Keratinocyte (primary cell): ENCODE results near the gene RPS6KL1. TPM values are rescaled to one million over a fixed set of nuclear protein-coding genes. Genes with fewer than 3 reads are reported as not detected.

Source experiments
- DNase-seq: peaks from one replicate; pipeline ENCODE4 v3.0.0-alpha.2; 2011; ENCODE audit warnings: low read depth, missing footprints, low spot score
- FAIRE-seq: peaks from 2 replicates; lab custom pipeline; 2011; peaks lifted over from hg19 to GRCh38; lab: Jason Lieb, UNC
- H2AFZ ChIP-seq: 2 replicates; pipeline ENCODE4 v1.6.0; 2012; ENCODE audit warnings: low read length, control low read depth, inconsistent platforms; ENCODE audit not compliant: control insufficient read depth
- H3K27ac ChIP-seq: 2 replicates; pipeline ENCODE4 v1.5.1; 2011; ENCODE audit warnings: low read length; ENCODE audit not compliant: control insufficient read depth, insufficient read depth
- H3K27me3 ChIP-seq: 3 replicates; pipeline ENCODE4 v1.6.0; 2011; ENCODE audit warnings: low read length; ENCODE audit not compliant: control insufficient read depth, insufficient read depth; ENCODE audit errors: extremely low read depth
- H3K36me3 ChIP-seq, 2 experiments: 2 replicates in 1 of 2; 3 replicates in 1 of 2; pipeline ENCODE4 v1.5.1; 2011; ENCODE audit warnings: low read length in 2 of 2, mild to moderate bottlenecking in 1 of 2; ENCODE audit not compliant: control insufficient read depth in 2 of 2, insufficient read depth in 2 of 2; ENCODE audit errors: extremely low read depth in 1 of 2
- H3K4me1 ChIP-seq: 3 replicates; pipeline ENCODE4 v1.5.1; 2011; ENCODE audit warnings: low read length; ENCODE audit not compliant: control insufficient read depth, insufficient read depth; ENCODE audit errors: extremely low read depth
- H3K4me2 ChIP-seq: 3 replicates; pipeline ENCODE4 v1.6.0; 2011; ENCODE audit warnings: low read depth, low read length; ENCODE audit not compliant: control insufficient read depth, insufficient read depth; ENCODE audit errors: extremely low read depth
- H3K4me3 ChIP-seq, 3 experiments: fragments of 200-600 bp in 1 of 3; sonication (generic) in 1 of 3; 2 replicates in 2 of 3; 3 replicates in 1 of 3; pipeline ENCODE4 v1.5.1; 2011 to 2016; ENCODE audit warnings: low read length in 3 of 3, mild to moderate bottlenecking in 3 of 3, control low read depth in 2 of 3, inconsistent platforms in 1 of 3, low read depth in 1 of 3, mixed read lengths in 1 of 3, mixed run types in 1 of 3, moderate library complexity in 1 of 3; ENCODE audit not compliant: control insufficient read depth in 2 of 3, insufficient read depth in 2 of 3; ENCODE audit errors: extremely low read depth in 1 of 3
- H3K79me2 ChIP-seq: 2 replicates; pipeline ENCODE4 v1.6.0; 2012; ENCODE audit warnings: low read length; ENCODE audit not compliant: control insufficient read depth, insufficient read depth
- H3K9ac ChIP-seq: 3 replicates; pipeline ENCODE4 v1.6.0; 2011; ENCODE audit warnings: low read length; ENCODE audit not compliant: control insufficient read depth, insufficient read depth; ENCODE audit errors: extremely low read depth
- H3K9me1 ChIP-seq: 3 replicates; pipeline ENCODE4 v1.6.0; 2011; ENCODE audit warnings: low read length; ENCODE audit not compliant: control insufficient read depth, insufficient read depth; ENCODE audit errors: extremely low read depth
- H3K9me3 ChIP-seq: 2 replicates; pipeline ENCODE4 v1.5.1; 2012; ENCODE audit warnings: low read depth, low read length; ENCODE audit not compliant: control insufficient read depth
- H4K20me1 ChIP-seq: 3 replicates; pipeline ENCODE4 v1.6.0; 2011; ENCODE audit warnings: low read length; ENCODE audit not compliant: control insufficient read depth, insufficient read depth; ENCODE audit errors: extremely low read depth
- CTCF ChIP-seq, 3 experiments: IDR thresholded peaks in 1 of 3; conservative IDR thresholded peaks in 1 of 3; optimal IDR thresholded peaks in 1 of 3; 2 replicates in 2 of 3; 3 replicates in 1 of 3; pipeline versions ENCODE3 to v1.5.1; 2011; ENCODE audit warnings: low read length in 3 of 3, mild to moderate bottlenecking in 3 of 3, moderate library complexity in 2 of 3, control low read depth in 1 of 3, inconsistent platforms in 1 of 3; ENCODE audit not compliant: insufficient read depth in 2 of 3; ENCODE audit errors: extremely low read depth in 1 of 3
- EZH2 ChIP-seq: IDR thresholded peaks from one replicate; pipeline ENCODE4 v1.6.1; 2012; ENCODE audit warnings: inconsistent platforms, mild to moderate bottlenecking, low read length, moderate library complexity
- dilution Hi-C: fragments of 300-500 bp; cut with MboI; formaldehyde crosslinking; loops from one replicate; pipeline ENCODE4 v1.7.0; 2020; ENCODE audit warnings: low sequenced_read_pairs; ENCODE audit not compliant: extremely low pct_ligation_motif_present
- polyA plus RNA-seq, 5 experiments: library from polyadenylated mRNA; depleted of rRNA in 3 of 5; stranded (reverse) in 3 of 5; stranded (forward) in 1 of 5; unstranded in 1 of 5; fragments of >200 nt; gene quantifications; 1 replicate in 1 of 5; 2 replicates in 3 of 5; 3 replicates in 1 of 5; pipeline versions ENCODE4 v1.2.1 to v1.2.3, GENCODE V29; 2011 to 2012; ENCODE audit warnings: missing spikeins in 2 of 5, low read depth in 1 of 5, low replicate concordance in 1 of 5

The RPS6KL1 gene
- polyA plus RNA-seq, 1 donor (not counting 4 experiments of a cell fraction or from before 2014, with no cell fraction given): 0.69 TPM

- no peak for FAIRE-seq
Observed at GRCh38 chr14:74888164-74889158, 34.6 kb downstream of the RPS6KL1 start.

GRCh38 chr14:74886001-74886400, 37.1 kb downstream of the RPS6KL1 start:
- Histone ChIP-seq H3K27me3 (no peaks in the 10 kb centered on the region), H3K9me1 (peaks cover 5% of the 10 kb centered on the region), H3K27ac (no peak overlapping the region), H2AFZ (no peak overlapping the region), H3K4me2 (no peak overlapping the region), H4K20me1 (peaks cover 28% of the 10 kb centered on the region), H3K79me2 (peaks cover 67% of the 10 kb centered on the region), H3K4me3 (no peak overlapping the region), H3K36me3 (peaks cover 12 to 40% of the 10 kb centered on the region in 2 experiments), H3K9ac (no peak overlapping the region), H3K9me3 (no peaks in the 10 kb centered on the region), H3K4me1 (peaks cover 57% of the 10 kb centered on the region)
- FAIRE-seq (no peak), DNase-seq (no peak)
- TF ChIP-seq EZH2: no peak
- no peak for TF ChIP-seq CTCF (optimal IDR thresholded peaks at IDR 0.05 in 1 of 3, IDR thresholded peaks at IDR 0.05 in 1 of 3, conservative IDR thresholded peaks at IDR 0.05 in 1 of 3; ENCODE audit: extremely low read depth in 1 of 3, insufficient read depth in 2 of 3, low read length in 3 of 3)
- dilution Hi-C loops: no loop called here

More at GRCh38 chr14:74888164-74889158, 34.6 kb downstream of the RPS6KL1 start:
- H3K27ac ChIP-seq: peak overlapping the region; percentile 27
- H3K4me3 ChIP-seq: peak overlapping the region in 2 of 3 experiments; percentile 23 to 48
- H3K9ac ChIP-seq: no peak overlapping the region
- H3K4me1 ChIP-seq: peaks cover 50% of the 10 kb centered on the region
- peaks cover 23 to 50% of the 10 kb centered on the region in 2 experiments for H3K36me3 ChIP-seq
- no peak for DNase-seq
- peaks cover 53% of the 10 kb centered on the region for H3K79me2 ChIP-seq
- TF ChIP-seq CTCF (optimal IDR thresholded peaks at IDR 0.05 in 1 of 3, IDR thresholded peaks at IDR 0.05 in 1 of 3, conservative IDR thresholded peaks at IDR 0.05 in 1 of 3; ENCODE audit: extremely low read depth in 1 of 3, insufficient read depth in 2 of 3, low read length in 3 of 3): no peak
- no peak for TF ChIP-seq EZH2
- no peaks in the 10 kb centered on the region for H3K9me3 ChIP-seq
- H2AFZ ChIP-seq: no peak overlapping the region
- H3K27me3 ChIP-seq: no peaks in the 10 kb centered on the region
- dilution Hi-C loops: no loop called here
- H3K4me2 ChIP-seq: peak overlapping the region; percentile 69
- peaks cover 5% of the 10 kb centered on the region for H3K9me1 ChIP-seq
- peaks cover 24% of the 10 kb centered on the region for H4K20me1 ChIP-seq
